Measurements from ENCODE around the gene TMEM63A.

GRCh38 chr1:225886159-225887029, 4.2 kb upstream of the TMEM63A start:
- TF ChIP-seq ZNF24 (IDR thresholded peaks at IDR 0.05) (no peak), KAT2A (conservative IDR thresholded peaks at IDR 0.05; ENCODE audit: control insufficient read depth, low read depth, low read length) (no peak), ATF3 (IDR thresholded peaks at IDR 0.05; ENCODE audit: borderline replicate concordance, extremely low read depth, low read depth, low read length) (no peak), SIN3A (IDR thresholded peaks at IDR 0.05; ENCODE audit: low read depth, low read length) (no peak), SIX5 (IDR thresholded peaks at IDR 0.05; ENCODE audit: low read depth, low read length, severe bottlenecking) (no peak), ZZZ3 (IDR thresholded peaks at IDR 0.05; ENCODE audit: control insufficient read depth, insufficient read length, low read depth) (no peak), CTCF (IDR thresholded peaks at IDR 0.05 in 2 of 3, conservative IDR thresholded peaks at IDR 0.05 in 1 of 3; ENCODE audit: control insufficient read depth in 2 of 3, extremely low read depth in 1 of 3, insufficient read depth in 1 of 3, low read depth in 3 of 3, low read length in 3 of 3) (no peak), TAF1 (IDR thresholded peaks at IDR 0.05; ENCODE audit: borderline replicate concordance, low read depth, low read length) (no peak), IKZF1 (conservative IDR thresholded peaks at IDR 0.05) (no peak), MAX (IDR thresholded peaks at IDR 0.05; ENCODE audit: low read depth, low read length) (no peak), CBX3 (IDR thresholded peaks at IDR 0.05; ENCODE audit: borderline replicate concordance, low read depth) (no peak), SP1 (IDR thresholded peaks at IDR 0.05; ENCODE audit: low read depth, low read length) (no peak)
